HEK293T (cell line): ENCODE measurements around the gene TBX21.

ENCODE experiments used
- CTCF ChIA-PET: fragments of 350-600 bp; formaldehyde crosslinking; extraction: SDS; loops from one replicate; lab custom pipeline; 2021; ENCODE audit warnings: antibody characterized with exemption, inconsistent platforms; lab: Yijun Ruan, JAX
- POLR2A ChIA-PET: fragments of 350-600 bp; formaldehyde crosslinking; extraction: SDS; loops from one replicate; lab custom pipeline; 2020; ENCODE audit warnings: antibody characterized with exemption, inconsistent platforms; lab: Yijun Ruan, JAX
- DNase-seq: peaks from one replicate; pipeline ENCODE4 v3.0.0; 2012; ENCODE audit warnings: mixed read lengths; ENCODE audit errors: extremely low spot score
- ARNT ChIP-seq: fragments of 450-650 bp; IDR thresholded peaks from 2 replicates; pipeline ENCODE4 v1.6.1; 2017; ENCODE audit warnings: mild to moderate bottlenecking
- BHLHE40 ChIP-seq: fragments of 450-650 bp; IDR thresholded peaks from 2 replicates; pipeline ENCODE4 v1.6.1; 2016; ENCODE audit warnings: mild to moderate bottlenecking, moderate library complexity, borderline replicate concordance
- CTBP1 ChIP-seq: fragments of 450-650 bp; IDR thresholded peaks from 2 replicates; pipeline ENCODE4 v1.6.1; 2016; ENCODE audit warnings: borderline replicate concordance
- ELF4 ChIP-seq: fragments of 450-650 bp; IDR thresholded peaks from 2 replicates; pipeline ENCODE4 v1.6.1; 2017; ENCODE audit warnings: antibody characterized with exemption
- FOXA1 ChIP-seq: fragments of 450-650 bp; IDR thresholded peaks from 2 replicates; pipeline ENCODE4 v1.6.1; 2016; ENCODE audit warnings: mild to moderate bottlenecking
- FOXK2 ChIP-seq: fragments of 450-650 bp; IDR thresholded peaks from 2 replicates; pipeline ENCODE4 v1.6.1; 2016; ENCODE audit warnings: mild to moderate bottlenecking
- FOXM1 ChIP-seq: fragments of 450-650 bp; IDR thresholded peaks from 2 replicates; pipeline ENCODE4 v1.6.1; 2017; ENCODE audit warnings: mild to moderate bottlenecking, borderline replicate concordance
- HDGF ChIP-seq: fragments of 450-650 bp; IDR thresholded peaks from 2 replicates; pipeline ENCODE4 v1.6.1; 2017; ENCODE audit warnings: antibody characterized with exemption, borderline replicate concordance
- L3MBTL2 ChIP-seq: fragments of 450-650 bp; conservative IDR thresholded peaks from 2 replicates; pipeline ENCODE4 v1.6.1; 2016; ENCODE audit warnings: mild to moderate bottlenecking
- LEF1 ChIP-seq: fragments of 450-650 bp; IDR thresholded peaks from 2 replicates; pipeline ENCODE4 v1.6.1; 2017; ENCODE audit warnings: mild to moderate bottlenecking, borderline replicate concordance
- NFRKB ChIP-seq: fragments of 450-650 bp; IDR thresholded peaks from 2 replicates; pipeline ENCODE4 v1.6.1; 2016; ENCODE audit warnings: mild to moderate bottlenecking, moderate library complexity
- SP1 ChIP-seq: fragments of 450-650 bp; IDR thresholded peaks from 2 replicates; pipeline ENCODE4 v1.6.1; 2017
- SUZ12 ChIP-seq: fragments of 450-650 bp; IDR thresholded peaks from 2 replicates; pipeline ENCODE4 v1.6.1; 2016; ENCODE audit warnings: mild to moderate bottlenecking
- TARDBP ChIP-seq: fragments of 450-650 bp; IDR thresholded peaks from 2 replicates; pipeline ENCODE4 v1.6.1; 2016
- ZNF384 ChIP-seq: fragments of 450-650 bp; IDR thresholded peaks from 2 replicates; pipeline ENCODE4 v1.6.1; 2016
- TF ChIP-seq, protein P1 (sequence below): fragments of 450-650 bp; IDR thresholded peaks from 2 replicates; pipeline ENCODE4 v1.6.1; 2016

The TBX21 gene

DNA sequence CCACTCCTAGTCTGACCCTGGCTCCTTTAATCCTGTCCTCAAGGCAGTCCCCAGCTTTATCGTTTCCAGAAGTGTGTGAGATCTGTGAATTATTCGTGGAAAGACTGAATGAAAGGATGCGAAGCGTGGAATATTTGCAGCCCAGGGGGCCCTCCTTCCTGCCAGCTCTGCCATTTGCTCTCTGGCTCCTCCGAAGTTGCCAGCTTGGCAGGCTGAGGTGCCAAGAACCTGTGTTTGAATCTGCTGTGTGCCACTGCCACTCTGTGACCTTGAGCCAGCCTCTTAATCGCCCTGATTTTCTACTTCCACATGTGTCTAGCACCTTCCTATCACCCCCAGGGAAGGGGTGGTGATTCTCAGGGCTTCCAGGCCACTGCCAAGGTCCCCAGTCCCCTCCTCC lies 28.3 kb upstream of the TBX21 start:
- POLR2A ChIA-PET, result interaction anchor here (0.7 kb wide), 1 partner anchor 10 kb away, joined by 3 read pairs; no protein-coding TSS in a partner anchor
- no peak for DNase-seq
- no peak for TF ChIP-seq SP1
- no peak for TF ChIP-seq FOXM1
- no peak for TF ChIP-seq L3MBTL2
- no peak for TF ChIP-seq BHLHE40
- TF ChIP-seq FOXK2, result no peak
- no peak for TF ChIP-seq HDGF
- no peak for TF ChIP-seq LEF1
- no peak for TF ChIP-seq ARNT
- TF ChIP-seq ELF4, result no peak
- TF ChIP-seq, protein P1, sequence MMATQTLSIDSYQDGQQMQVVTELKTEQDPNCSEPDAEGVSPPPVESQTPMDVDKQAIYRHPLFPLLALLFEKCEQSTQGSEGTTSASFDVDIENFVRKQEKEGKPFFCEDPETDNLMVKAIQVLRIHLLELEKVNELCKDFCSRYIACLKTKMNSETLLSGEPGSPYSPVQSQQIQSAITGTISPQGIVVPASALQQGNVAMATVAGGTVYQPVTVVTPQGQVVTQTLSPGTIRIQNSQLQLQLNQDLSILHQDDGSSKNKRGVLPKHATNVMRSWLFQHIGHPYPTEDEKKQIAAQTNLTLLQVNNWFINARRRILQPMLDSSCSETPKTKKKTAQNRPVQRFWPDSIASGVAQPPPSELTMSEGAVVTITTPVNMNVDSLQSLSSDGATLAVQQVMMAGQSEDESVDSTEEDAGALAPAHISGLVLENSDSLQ, result no peak
- TF ChIP-seq SUZ12, result no peak
- TF ChIP-seq NFRKB, result no peak
- no peak for TF ChIP-seq FOXA1
- TF ChIP-seq CTBP1, result no peak
- TF ChIP-seq TARDBP, result no peak
- TF ChIP-seq ZNF384, result no peak
- CTCF ChIA-PET, result interaction anchor here (1.0 kb wide), 1 partner anchor 30 kb away, joined by 3 read pairs; no protein-coding TSS in a partner anchor

DNA sequence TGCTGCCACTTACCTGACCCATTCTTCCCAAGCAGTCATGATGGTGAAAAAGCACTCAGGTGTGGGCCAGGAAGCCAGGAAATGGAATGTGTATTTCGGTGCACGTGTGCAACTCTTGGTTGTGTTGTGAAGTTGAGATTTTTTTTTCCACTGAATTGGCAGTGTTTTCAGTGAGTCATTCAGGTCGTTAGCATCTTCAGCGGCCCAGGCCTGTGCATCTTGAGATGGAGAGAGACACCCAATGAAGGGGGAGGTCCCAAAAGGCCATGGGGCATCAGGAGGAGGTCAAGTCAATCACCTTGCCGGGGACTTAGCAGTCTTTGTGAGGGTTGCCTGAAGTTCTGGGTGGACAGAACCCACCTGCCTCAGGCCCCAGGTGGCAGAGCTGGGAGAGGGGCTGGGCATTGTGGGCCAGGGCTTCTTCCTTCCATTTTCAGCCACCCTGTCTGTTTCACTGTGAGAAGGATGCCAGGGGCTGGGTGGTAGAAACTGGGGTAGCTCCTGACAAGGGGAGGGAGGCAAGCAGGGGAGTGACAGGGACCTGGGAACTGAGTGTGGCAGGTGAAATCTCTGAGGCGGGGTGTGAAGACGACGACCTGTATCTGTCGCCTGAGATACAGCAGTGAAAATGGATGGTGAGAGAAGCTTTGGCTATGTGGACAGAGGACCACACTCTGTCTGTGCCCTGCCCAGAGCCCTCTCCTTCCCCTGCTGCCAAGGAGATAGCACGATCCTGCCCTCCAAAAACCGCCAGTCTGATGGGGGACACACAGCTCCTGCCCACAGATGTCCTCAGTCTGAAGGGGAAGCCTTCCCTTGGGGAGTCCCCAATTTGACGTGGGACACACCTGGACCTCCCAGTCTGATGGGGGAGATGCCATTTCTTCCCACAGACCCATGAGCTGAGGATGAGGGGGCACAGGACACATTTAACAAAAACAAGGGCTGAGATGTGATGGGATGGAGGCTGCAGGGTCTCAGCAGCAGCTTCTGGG lies 27.2 kb upstream of the TBX21 start:
- CTCF ChIA-PET, result interaction anchor here (1.7 kb wide), 1 partner anchor 27 kb away, joined by 5 read pairs; the partner anchor contains the start of gene TBX21
- DNase-seq, result no peak
- TF ChIP-seq ELF4 (no peak), L3MBTL2 (no peak), ARNT (no peak), LEF1 (no peak), SP1 (no peak), TARDBP (no peak), FOXA1 (no peak), BHLHE40 (no peak), CTBP1 (no peak), NFRKB (no peak)
- TF ChIP-seq, protein P1, result no peak
- POLR2A ChIA-PET, result no interaction called here

DNA sequence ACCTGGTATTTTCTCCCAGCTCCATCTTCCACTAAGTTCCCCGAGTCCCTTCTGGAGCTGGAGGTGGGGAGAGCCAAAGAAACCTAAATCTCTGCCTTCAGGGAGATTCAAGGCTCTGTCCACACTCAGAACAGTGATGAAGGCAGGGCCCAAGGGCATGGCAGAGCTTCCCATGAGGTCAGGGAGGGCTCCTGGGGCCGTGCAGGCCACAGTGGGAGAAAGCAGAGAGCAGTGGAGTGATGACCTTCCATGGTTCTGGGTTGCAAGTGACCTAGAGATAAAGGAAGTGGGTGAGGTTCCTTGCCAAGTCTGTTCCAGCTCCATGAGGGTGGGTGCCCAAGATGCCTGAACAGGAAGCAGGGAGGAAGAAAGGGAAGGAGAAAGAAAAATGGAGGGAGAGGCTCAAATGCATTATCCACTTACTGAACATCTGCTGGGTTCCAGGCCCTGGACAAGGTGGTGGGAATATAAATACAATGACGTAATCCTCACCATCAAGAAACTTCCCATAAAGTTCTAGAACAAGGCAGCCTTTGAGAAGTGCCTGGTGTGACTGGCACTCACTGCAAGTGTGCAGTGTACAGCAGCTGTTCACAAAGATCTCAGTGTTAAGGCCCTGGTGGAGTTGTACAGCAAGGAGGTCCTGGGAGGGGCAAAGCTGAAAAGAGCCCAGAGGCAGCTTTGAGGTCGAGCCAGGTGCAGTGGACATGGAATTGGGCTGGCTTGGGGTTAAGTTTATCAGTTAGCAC lies 25.8 kb upstream of the TBX21 start:
- no peak for DNase-seq
- POLR2A ChIA-PET, result interaction anchor here (0.8 to 1.8 kb wide), 5 partner anchors 10 to 188 kb away, joined by 3 to 5 read pairs (median 3); partner anchors contain the start of genes KPNB1, OSBPL7, SP2 and TBKBP1
- CTCF ChIA-PET, result interaction anchor here (1.0 to 1.7 kb wide), 2 partner anchors 8 to 26 kb away, joined by 4 to 5 read pairs; partner anchors contain the start of gene TBX21
- TF ChIP-seq CTBP1 (no peak), SUZ12 (no peak), ZNF384 (no peak), TARDBP (no peak), FOXA1 (no peak), L3MBTL2 (no peak), FOXM1 (no peak)

DNA sequence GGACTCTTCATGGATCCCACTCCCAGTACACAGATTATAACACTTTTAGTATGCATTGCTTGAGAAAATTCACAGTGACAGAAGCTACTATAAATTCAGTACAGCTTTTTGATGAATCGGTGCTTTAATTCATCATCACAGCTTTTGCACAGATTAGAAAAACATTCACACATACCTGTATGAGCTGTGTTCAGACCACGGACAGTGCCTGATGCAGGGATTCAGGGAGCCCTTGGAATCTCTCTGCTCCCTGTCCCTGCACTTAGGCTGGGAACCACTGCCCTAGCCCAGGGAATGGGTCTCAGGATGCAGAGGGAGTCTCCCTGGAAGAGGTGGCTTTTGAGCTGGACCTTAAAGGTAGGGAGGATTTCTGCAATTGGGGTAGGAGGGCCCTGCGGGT lies 25.2 kb upstream of the TBX21 start:
- ChIA-PET POLR2A (interaction anchor here (0.8 to 1.8 kb wide), 5 partner anchors 10 to 188 kb away, joined by 3 to 5 read pairs (median 3); partner anchors contain the start of genes KPNB1, OSBPL7, SP2 and TBKBP1), CTCF (interaction anchor here (1.0 to 1.7 kb wide), 2 partner anchors 9 to 25 kb away, joined by 4 to 5 read pairs; partner anchors contain the start of gene TBX21)
- DNase-seq, result no peak
- TF ChIP-seq FOXM1, result no peak
- no peak for TF ChIP-seq HDGF
- no peak for TF ChIP-seq LEF1
- no peak for TF ChIP-seq TARDBP
- TF ChIP-seq ARNT, result no peak

DNA sequence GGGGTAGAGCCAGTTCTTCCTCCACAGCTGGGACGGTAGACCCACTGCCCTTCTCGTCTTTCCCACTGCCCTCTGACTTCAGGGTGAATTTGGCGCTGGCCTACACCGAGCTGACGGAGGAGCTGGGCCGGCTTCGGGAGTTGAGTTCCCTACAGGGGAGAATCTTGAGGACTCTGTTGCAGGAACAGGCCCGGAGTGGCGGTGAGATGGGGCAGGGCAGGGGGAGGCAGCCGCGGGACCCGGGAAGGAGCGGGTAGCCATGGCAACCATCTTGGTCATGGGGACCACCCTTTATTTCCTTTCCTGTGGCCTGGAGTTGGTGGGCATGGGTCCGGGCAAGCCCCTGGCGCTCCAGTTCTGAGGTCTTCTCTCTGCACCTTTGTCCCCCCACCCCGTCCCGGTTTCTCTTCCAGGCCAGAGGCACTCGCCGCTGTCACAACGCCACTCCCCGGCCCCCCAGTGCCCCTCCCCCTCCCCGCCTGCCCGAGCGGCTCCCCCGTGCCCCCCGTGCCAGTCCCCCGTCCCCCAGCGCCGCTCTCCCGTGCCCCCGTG lies 24.6 kb upstream of the TBX21 start:
- CTCF ChIA-PET, result interaction anchor here (1.0 kb wide), 1 partner anchor 9 kb away, joined by 4 read pairs; no protein-coding TSS in a partner anchor
- POLR2A ChIA-PET, result interaction anchor here (0.8 to 1.8 kb wide), 5 partner anchors 11 to 187 kb away, joined by 3 to 5 read pairs (median 3); partner anchors contain the start of genes KPNB1, OSBPL7, SP2 and TBKBP1
- TF ChIP-seq L3MBTL2 (no peak), CTBP1 (no peak), SUZ12 (no peak), ARNT (no peak), TARDBP (no peak), FOXK2 (no peak), SP1 (no peak), FOXA1 (no peak), HDGF (no peak), ZNF384 (no peak), BHLHE40 (no peak), ELF4 (no peak), LEF1 (no peak), NFRKB (no peak), FOXM1 (no peak)
- TF ChIP-seq, protein P1, result no peak
- DNase-seq, result no peak
